C4-2B (cell line): ENCODE results near the gene NME7.
"Not testable (repeated sequence)": the region's sequence is repeated elsewhere in the genome, so short reads cannot be mapped to it uniquely, and the experiment has no call there.

ENCODE experiments used
- ZFX ChIP-seq: fragments of 450-650 bp; IDR thresholded peaks from 2 replicates; pipeline ENCODE4 v1.6.1; 2017
- TF ChIP-seq, protein P1 (sequence below): fragments of 450-650 bp; conservative IDR thresholded peaks from 2 replicates; pipeline ENCODE4 v1.5.1; 2017; ENCODE audit warnings: mild to moderate bottlenecking

GRCh38 chr1:169408340-169408739 lies 40.7 kb upstream of the NME7 start:
- TF ChIP-seq, protein P1, sequence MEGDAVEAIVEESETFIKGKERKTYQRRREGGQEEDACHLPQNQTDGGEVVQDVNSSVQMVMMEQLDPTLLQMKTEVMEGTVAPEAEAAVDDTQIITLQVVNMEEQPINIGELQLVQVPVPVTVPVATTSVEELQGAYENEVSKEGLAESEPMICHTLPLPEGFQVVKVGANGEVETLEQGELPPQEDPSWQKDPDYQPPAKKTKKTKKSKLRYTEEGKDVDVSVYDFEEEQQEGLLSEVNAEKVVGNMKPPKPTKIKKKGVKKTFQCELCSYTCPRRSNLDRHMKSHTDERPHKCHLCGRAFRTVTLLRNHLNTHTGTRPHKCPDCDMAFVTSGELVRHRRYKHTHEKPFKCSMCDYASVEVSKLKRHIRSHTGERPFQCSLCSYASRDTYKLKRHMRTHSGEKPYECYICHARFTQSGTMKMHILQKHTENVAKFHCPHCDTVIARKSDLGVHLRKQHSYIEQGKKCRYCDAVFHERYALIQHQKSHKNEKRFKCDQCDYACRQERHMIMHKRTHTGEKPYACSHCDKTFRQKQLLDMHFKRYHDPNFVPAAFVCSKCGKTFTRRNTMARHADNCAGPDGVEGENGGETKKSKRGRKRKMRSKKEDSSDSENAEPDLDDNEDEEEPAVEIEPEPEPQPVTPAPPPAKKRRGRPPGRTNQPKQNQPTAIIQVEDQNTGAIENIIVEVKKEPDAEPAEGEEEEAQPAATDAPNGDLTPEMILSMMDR, result not testable (repeated sequence)
- TF ChIP-seq ZFX, result not testable (repeated sequence)
